ENCODE measurements around the gene VAX1.
A peak's percentile ranks its signal among the peaks of the same experiment; 100 is the strongest.
"Not testable (repeated sequence)": the region's sequence is repeated elsewhere in the genome, so short reads cannot be mapped to it uniquely, and the experiment has no call there.

The VAX1 gene, protein sequence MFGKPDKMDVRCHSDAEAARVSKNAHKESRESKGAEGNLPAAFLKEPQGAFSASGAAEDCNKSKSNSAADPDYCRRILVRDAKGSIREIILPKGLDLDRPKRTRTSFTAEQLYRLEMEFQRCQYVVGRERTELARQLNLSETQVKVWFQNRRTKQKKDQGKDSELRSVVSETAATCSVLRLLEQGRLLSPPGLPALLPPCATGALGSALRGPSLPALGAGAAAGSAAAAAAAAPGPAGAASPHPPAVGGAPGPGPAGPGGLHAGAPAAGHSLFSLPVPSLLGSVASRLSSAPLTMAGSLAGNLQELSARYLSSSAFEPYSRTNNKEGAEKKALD

DNA sequence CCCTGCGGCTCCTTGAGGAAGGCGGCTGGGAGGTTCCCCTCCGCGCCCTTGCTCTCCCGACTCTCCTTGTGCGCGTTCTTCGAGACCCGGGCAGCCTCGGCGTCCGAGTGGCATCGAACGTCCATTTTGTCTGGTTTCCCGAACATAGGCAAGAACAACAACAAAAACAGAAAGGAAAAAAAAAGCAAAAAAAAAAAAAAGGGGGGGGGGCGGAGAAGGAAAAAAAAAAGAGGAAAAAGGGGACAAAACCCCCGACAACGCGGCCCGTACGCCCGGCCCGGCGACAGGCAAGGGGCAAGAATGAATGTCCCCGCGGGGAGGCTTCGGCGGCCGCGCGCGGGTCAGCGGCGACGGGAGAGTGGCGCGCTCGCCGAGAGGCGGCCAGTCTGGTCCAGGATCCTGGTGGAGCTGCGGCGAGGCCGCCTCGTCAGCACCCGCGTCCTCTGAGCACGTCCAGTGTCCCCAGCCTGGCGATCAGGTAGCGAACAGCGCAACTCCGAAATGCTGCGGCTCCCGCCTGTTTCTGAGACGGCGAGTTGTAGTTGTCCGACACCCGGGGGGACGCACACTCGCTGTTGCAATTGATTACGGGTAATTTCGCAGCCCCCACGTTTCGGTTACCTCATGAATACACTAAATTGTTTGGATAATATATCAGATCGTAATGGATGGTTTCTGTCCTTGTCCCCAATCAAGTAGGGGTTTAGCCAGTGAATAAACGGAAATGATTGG lies at the start of gene VAX1:
TSS of gene VAX1 (minus strand) at position 360 of the 732 bp plus-strand sequence. CDS start at position 146, 214 bp downstream.
- DNase-seq = no peak

DNA sequence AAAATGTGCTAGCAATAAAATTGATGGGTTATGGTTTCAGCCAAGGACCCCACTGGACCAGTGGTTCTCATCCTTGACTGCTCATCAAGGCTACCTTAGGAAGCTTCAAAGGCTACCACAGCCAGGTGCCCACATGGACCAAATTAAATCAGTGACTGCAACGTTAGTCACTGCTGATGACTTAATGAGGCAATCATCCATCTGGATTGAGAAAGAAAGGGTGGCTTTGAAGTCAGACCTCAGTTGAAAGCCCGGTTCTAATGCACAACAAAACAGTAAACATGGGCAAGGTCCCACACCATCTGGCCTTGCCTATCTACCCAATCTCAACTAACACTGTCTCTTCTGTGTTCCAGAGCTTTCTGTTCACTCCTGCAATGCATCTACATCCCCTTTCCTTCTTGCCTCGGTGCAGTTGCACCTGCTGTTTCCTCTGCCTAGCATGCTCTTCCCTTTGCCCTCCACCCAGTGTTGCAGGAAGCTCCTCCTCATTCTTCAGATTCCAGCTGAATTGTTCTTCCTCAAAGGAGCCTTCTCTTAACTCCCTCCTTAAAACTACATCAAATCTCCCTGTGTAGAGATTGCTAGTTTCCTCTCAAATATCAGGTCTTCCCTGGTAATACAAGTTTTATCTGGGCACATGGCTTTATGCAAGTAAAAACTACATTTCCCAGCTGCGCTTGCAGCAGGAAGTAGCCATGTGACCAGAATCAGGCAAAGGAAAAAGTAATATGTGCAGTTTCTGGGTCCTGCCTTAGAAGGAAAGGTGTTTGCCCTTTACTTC lies 49.0 kb upstream of the VAX1 start:
- no peak for DNase-seq

DNA sequence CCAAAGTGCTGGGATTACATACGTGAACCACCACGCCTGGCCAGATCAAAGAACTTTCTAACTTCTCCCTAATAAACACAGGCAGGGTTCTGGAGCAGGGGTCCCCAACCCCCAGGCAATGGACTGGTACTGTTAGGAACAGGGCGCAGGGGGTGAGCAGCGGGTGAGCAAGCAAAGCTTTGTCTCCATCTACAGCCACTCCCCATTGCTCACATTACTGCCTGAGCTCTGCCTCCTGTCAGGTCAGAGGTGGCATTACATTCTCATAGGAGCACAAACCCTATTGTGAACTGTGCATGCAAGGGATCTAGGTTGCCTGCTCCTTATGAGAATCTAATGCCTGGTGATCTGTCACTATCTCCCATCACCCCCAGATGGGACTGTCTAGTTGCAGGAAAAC lies 47.7 kb upstream of the VAX1 start:
- DNase-seq = not testable (repeated sequence)

DNA sequence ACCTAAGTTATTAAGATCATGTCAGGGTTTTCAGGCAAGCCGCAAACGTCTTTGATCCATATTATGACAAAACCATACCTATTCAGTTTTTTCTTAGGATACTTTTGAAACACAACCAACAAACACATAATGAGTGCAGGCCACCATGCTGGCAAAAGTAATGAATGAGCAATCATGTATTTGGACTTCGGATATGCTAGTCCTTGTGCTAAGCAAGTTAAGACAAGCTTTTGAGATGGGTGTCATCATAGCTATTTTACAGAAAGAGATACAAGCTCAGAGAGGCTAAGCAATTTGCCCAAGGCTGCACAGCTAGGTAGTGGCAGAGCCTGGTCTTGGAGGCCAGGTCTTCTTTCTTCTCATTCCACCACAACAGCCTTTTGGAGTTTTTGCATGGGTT lies 46.8 kb upstream of the VAX1 start:
- no peak for DNase-seq

DNA sequence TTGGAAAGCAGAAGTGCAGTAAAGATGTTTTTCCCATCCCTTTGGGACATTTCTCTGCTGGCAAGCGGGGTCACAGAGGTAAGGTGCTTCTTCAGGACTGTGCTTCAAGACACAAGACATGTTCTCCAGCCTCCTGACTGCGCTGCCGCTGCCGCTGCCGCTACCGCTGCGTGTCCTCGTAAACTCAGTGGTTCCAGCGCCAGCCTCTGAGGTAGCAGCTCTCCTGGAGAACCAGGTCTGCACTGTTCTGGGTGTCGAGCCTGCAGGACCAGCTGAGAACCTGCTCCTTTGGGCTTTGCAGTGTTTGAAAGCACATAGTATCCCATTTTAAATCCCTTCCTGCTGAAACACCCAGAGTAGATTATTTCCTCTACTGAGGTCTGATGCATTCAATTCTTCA lies 46.2 kb upstream of the VAX1 start:
- no peak for DNase-seq

DNA sequence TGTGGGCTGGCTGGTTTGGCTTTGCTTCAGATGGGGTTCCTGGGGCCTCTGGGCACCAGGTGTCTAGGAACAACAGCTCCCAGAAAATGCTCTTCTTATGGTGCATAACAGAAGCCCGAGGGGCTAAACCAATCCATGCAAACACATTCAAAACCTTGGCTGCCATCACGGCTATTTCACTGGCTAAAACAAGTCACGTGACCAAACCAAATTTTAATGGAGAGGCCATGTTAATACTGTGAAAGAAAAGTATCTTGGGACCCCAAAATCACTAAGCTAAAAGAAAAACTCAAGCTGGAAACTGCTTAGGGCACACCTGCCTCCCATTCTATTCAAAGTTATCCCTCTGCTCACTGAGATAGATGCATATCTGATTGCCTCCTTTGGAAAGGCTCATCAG lies 40.1 kb upstream of the VAX1 start:
- no peak for DNase-seq

DNA sequence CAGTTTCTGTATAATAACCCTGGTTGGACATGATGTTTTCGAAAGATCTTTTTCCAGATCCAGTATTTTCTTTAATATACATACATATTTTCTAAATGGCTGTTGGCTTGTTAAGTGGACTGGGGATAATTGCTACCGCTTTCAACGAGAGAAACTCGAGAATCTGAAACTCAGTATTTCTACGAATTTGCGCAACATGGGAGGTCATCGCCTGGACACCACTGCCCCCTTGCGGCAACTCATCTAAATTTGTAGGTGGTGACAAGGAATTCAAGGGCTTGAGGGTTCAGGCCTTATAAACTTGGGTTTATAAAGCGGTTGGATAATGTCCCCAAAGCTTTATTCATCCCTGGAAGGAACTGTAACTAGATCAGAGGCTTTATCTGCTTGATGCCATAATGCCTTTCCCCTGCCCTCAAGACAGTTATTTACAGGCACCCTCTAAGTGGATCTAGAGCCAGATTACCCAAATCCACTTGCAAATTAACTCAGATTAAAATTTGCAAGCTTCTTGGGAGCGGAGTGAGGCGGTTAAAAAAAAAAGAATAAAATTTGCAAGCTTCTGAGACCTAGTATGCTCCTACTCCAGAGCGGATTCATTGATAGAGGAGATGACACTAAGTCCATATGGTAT lies 37.9 kb upstream of the VAX1 start:
- peak; percentile 1 for DNase-seq

DNA sequence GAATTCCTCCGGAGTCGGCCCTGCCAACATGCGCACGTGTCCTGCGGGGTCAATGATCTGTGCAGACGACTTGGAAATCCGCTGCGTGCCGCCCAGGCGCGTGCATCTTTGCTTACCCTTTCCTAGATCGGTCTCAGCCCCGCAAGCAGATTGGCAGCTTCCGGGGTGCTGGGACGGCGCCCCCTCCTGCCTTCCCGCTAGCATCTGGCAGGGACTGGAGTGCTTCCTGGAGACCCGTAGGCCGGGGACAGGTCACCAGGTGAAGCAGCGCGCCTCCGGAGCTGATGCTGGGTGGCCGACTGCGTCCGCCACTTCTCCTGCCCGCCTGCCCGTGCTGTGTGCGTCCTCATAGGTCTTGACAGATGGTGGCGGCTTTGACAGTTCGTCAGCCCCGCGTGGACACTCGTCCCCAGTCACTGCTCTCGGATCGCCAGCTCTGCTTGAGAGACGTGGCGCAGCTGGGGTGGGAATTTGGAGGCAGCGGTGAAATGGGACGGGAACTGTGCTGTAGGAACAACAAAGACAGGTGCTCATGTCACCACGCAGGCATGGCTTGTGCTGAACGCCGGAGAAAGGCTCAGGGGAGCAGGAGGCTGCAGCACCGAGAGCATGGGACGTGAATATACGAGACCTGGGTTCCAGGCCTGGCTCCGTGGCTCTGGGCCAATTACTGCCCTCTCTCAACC lies 37.3 kb upstream of the VAX1 start:
- no peak for DNase-seq

DNA sequence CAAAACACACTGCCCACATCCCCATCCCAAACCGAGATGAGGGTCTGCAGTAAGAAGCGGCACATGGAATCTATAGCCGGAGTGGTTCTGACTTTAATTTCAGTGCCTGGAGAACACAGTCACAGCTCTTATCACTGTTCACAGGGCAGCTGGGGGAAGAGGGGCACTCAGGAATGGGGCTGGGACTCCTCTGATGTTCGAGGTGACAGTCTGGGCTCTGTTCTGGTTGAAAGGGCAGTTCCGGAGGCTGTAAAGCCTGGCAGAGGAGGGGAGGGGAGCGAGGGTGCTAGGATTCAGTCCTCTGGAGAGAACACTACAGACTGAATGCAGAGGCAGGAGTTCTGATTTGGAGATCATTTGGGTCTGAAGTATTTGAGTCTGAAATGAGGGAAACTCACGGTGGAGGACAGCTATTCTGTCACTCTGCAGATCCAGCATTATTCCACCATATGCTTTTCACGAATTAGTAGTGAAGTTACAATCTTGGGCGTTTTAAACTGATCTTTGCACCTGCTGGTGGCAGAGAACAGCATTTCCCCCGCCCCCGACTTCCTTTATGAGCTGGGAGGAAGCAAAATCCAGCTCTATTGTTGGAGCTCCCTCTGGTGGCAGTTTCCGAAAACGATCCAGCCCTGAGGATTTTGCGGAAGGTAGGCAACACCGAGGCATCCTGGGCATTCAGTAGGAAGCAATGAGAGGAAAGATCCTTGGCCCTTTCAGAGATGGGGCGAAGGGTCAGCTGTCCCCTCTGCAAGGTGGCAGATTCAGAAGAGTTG lies 36.6 kb upstream of the VAX1 start:
- DNase-seq = peak; percentile 19

DNA sequence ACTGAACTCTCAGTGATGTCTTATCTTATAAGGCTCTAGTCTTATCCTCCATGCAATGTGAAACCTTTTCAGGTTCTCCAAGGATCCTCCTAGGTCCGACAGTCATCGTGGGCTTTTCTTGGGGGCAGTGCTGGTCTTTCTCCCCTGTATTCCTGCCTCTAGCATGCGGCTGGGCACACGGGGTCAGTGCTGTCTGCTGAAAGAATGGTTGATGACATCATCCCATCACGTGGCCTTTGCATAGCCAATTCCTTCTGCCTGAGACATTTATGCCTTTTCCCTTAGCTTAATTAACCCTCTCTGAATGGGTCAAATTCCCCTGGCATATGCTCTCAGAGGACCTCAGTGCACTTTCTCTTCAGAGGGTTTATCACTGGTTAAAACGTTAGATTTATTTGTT lies 32.2 kb upstream of the VAX1 start:
- DNase-seq = no peak

DNA sequence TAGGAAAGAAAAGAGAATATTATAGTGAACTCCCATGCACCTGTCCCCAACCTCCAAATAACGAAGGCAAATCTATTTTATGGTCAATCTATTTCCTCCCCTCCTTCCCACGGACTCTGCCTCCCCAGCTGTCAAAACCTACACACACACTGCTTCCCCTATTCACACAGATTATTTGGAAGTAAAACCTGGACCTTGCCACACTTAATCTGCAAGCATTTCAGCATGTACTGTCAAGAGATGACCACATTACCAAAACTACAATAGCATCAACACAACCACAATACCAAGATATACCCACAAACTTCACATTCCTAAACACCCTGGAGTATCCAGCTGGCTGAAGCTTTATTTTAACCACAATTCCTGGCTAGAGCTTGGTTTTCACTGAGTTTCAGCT lies 31.4 kb upstream of the VAX1 start:
- no peak for DNase-seq

DNA sequence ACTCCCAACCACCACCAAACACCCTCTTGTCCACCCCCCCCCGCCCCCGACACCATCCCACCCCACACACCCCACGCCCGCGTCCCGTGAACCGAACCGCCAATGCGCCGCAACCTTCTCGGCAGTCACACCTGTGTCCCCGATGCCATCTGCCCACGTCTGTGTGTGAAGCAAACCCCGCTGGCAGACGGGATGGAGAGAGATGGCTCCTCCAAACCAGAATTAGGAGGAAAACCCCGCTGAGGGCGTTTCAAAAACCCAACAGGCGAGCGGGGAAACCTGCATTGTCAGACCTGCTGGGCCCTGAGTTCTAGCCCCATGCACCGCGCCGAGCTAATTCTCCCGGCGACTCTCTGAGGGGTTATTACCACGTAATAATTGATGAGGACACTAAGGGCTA lies 30.7 kb upstream of the VAX1 start:
- no peak for DNase-seq

DNA sequence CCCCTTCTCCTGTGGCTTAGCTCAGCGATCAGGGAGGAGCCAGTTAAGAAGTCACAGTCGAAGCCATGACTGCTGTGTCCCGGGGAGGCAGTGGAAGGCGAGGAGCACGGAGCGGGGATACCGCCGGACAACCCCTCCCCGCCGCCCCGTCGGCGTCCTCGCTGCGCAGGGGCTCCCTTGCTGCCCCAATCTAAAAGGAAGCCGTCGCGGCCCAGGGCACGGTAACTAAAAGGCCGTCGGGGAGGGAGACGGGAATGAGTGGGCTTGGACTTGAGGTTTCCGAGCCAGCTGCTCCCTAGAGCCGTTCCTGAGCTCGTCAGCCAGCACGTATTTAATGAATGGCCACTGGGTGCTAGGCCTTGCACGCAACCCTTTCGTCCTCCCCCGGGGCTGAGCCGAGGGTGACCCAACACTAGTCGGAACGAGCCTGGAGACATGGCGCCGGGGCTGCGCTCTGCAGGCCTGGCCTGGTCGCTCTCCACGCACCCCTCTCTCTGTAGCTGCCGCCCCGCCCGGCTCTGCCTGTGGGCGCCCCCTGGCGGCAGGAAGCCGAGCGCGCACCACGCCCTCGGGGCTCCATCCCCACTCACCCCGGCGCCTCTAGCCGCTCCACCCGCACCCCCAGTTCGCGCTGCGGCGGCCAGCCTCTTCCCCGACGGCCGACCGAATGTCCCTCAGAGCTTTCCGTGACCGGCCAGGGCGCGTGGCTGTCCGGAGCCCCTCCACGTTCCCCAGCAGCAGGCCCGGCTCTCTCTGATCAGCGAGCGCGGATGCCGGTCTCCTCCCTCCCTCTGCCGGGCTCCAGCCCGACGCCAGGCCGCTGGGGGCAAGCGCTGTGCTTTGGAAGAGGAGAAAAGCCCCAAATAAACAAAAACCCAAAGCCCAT lies 30.0 kb upstream of the VAX1 start:
- no peak for DNase-seq

DNA sequence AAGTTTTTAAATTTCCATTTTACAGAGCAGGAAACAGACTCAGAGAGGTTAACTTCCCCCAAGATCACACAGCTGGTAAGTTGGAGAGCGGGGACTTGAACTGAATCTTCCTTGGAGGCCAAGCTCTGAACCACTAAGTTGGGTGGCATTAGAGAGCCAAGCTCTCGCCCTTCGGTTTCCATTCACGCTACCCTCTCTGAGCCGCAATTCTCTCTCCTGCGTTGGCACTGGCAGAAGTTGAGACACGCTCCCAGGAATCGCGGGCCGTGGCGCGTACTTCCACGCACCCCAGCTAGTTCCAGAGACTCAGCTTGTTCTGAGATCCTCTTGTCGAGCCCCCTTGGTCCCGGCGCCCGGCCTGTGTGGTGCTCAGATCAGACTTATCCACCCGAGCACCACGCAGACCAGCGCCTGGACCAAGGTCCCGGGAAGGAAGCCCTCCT lies 29.3 kb upstream of the VAX1 start:
- no peak for DNase-seq

DNA sequence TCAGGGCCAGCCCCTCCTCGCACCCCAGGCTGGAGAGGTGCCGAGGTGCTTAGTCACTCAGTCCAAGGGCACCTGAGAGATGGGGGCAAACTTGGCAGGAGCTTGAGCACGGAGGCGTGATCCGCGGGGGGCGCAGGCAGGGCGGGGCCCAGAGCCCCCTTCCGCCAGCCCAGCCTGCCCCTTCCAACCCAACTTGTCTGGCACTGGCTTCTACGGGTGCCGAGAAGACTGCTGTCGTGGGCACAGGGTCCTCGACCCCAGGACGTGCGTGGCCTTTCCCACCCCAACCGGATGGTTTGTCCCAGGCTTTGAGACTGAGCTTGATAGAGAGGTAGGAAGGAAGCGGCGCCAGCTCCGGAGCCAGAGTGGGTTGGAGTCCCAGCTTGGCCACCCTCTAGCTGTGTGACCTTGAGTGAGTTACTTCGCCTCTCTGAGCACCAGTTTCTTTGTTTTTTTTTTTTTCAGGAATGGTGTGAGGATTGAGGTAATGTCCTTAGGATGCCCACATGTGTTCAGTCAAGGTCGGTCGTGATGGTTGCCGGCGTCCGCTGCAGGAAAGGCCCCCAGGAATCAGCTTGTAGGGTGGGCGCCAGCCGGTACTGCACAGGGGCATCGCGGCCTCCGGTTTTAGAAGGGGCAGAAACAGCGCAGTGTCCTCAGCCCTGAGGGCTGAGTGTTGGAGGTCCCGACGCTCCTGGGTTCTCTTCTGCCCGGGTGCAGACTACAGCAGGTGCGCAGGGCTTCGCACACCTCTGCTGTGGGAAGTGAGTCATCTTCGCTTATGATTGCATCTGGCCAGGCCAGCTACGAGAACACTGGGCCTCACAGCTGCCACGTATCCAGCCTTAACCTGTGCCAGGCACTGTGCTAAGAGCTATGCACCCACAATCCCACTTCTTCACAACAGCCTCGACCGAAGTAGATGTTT lies 28.6 kb upstream of the VAX1 start:
- no peak for DNase-seq

DNA sequence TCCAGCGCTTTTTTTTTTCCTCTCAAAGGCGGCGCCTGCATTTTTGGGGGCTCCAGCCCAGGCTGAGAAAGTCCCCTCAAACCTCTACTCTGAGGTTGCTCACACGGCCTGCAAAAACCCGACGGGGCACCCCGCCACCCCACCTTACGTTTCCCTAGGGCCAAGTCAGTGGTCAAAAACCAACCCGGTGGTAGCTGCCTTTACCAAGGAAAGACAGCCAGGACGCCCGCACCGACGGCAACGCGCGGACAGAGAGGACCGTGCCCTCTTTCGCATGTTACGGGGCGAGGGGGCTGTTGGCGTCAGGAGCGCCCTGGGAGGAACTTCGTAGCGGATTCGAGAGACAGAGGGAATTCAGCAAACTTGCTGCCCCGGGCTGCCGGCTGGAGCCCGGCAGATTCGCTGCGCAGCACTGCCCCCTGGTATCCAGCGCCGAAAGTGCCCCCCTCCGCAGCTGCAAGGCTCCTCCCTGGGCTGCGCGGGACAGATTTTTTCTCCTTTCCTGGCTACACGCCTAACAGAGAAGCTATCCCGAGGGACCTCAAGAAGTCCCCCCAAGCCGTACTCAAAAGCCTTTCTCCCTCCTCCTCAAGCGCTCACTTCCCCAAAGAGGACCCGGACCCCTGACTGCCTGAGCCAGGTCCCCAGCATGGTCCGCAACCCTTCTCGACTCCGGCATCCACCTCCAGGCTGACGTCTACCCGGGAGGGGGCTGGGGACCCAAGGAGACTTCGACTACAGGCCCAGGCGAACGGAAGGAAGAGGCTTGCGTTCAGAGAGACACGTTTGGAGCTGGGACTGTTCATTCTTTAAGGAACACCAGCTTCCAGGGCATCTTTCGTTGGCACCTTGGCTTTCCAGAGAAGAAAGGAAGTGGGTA lies 27.7 kb upstream of the VAX1 start:
- no peak for DNase-seq

DNA sequence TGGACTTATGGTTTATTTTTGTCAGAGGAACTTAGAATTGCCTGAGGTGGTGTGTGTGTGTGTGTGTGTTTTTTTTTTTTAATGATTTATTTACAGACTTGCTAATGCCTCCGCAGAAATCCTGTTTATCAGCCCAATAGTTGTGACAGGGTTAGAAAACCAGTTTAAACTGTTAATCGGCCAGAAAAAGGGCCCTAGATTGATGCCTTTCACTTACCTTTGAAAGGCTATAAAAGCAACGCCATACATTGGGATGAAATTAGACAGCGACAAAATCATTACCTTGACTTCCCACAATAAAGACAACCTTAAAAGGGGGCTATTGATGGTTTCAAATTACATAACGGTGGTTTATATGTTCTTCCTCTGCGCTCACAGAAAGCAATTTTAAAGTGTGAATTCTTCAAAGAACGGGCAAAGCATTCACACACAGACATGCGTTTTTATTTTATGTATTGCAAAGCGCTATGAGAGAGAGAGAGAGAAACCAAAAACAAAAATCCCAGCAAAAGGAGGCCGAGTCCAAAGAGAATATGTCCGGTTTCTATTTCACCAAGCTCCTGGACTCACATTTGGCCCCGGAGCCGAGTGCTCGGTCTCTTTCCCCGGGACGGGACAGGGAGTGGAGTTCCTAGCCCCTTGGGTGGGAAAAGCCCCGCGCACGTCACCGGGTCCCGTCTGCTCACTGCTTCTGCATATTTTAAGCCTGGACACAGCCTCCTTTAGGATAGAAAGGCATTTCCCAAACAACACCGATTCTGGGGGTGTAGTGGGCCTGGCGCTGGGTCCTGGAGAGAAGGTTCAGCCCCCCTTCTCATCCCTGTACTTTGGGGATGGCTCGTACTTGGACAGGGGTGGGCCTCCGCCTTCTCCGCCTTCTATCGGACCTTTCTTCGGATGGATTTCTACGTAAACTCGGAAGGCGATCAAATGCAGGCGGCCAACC lies 26.8 kb upstream of the VAX1 start:
- no peak for DNase-seq

All from NCI-H2081 treated with DMSO at 0.1 percent for 48 hours (cell line).